Vagina (tissue), 2 donors: Measurements from ENCODE around the gene ATP5PD. TPM values are rescaled to one million over a fixed set of nuclear protein-coding genes. Genes with fewer than 3 reads are reported as not detected.
"Not testable (repeated sequence)": the region's sequence is repeated elsewhere in the genome, so short reads cannot be mapped to it uniquely, and the experiment has no call there.

Experiments
- DNase-seq, 2 donors: peaks; one replicate each; pipeline ENCODE4 v3.0.0-alpha.2; 2017; ENCODE audit errors: extremely low spot score in 2 of 2
- H3K27ac ChIP-seq: fragments of 200-600 bp; sonication (generic); one replicate; pipeline ENCODE4 v1.5.1; 2019
- H3K27me3 ChIP-seq: fragments of 200-600 bp; sonication (generic); one replicate; pipeline ENCODE4 v1.5.1; 2019
- H3K36me3 ChIP-seq, 2 donors: fragments of 200-600 bp; sonication (generic); one replicate each; pipeline ENCODE4 v1.5.1; 2017 to 2019
- H3K4me1 ChIP-seq: fragments of 200-600 bp; sonication (generic); one replicate; pipeline ENCODE4 v1.5.1; 2019
- H3K4me3 ChIP-seq, 2 donors: fragments of 200-600 bp; sonication (generic); 1 replicate in 1 of 2; 2 replicates in 1 of 2; pipeline ENCODE4 v1.5.1; 2016 to 2019
- H3K9me3 ChIP-seq: fragments of 200-600 bp; sonication (generic); one replicate; pipeline ENCODE4 v1.5.1; 2019
- CTCF ChIP-seq, 3 experiments: fragments of 450-650 bp in 2 of 3; fragments of 200-600 bp in 1 of 3; sonication (generic) in 1 of 3; IDR thresholded peaks; one replicate each; pipeline ENCODE4 v1.5.1; 2017 to 2019; ENCODE audit warnings: antibody characterized with exemption in 3 of 3, mild to moderate bottlenecking in 2 of 3, moderate library complexity in 2 of 3
- POLR2A ChIP-seq, 2 donors: fragments of 450-650 bp; IDR thresholded peaks; one replicate each; pipeline ENCODE4 v1.6.1; 2017; ENCODE audit warnings: antibody characterized with exemption in 2 of 2, mild to moderate bottlenecking in 2 of 2, moderate library complexity in 2 of 2
- POLR2AphosphoS5 ChIP-seq, 2 donors: sonication (generic); formaldehyde crosslinking; IDR thresholded peaks; one replicate each; pipeline ENCODE4 v1.9.0; 2017; ENCODE audit warnings: antibody characterized with exemption in 2 of 2, mild to moderate bottlenecking in 2 of 2, low read depth in 1 of 2; ENCODE audit not compliant: insufficient read depth in 1 of 2
- intact Hi-C: fragments of 100-400 bp; cut with DNase I; formaldehyde crosslinking; loops from one replicate; pipeline ENCODE4 v1.15.1; 2023
- total RNA-seq: library from RNA; depleted of rRNA; stranded (reverse); fragments of >200 nt; gene quantifications from one replicate; pipeline ENCODE4 v1.2.3, GENCODE V29; 2016

The ATP5PD gene
- total RNA-seq, 1 donor from 2014 or later = 149 TPM

- no peaks in the 10 kb centered on the region for H3K9me3 ChIP-seq
- no peak for DNase-seq
Observed at GRCh38 chr17:75044716-75045115, 2.1 kb downstream of the ATP5PD start.

GRCh38 chr17:75043789-75044188 lies 3.0 kb downstream of the ATP5PD start:
- H3K4me3 ChIP-seq, intact Hi-C loops, H3K9me3 ChIP-seq, H3K27ac ChIP-seq, DNase-seq, H3K27me3 ChIP-seq: not testable (repeated sequence)
- H3K4me1 ChIP-seq = peaks cover 29% of the 10 kb centered on the region
- peaks cover 3 to 31% of the 10 kb centered on the region in 2 donors for H3K36me3 ChIP-seq

More at GRCh38 chr17:75044716-75045115, 2.1 kb downstream of the ATP5PD start:
- TF ChIP-seq POLR2AphosphoS5 (IDR thresholded peaks at IDR 0.05; ENCODE audit: insufficient read depth in 1 of 2, low read depth in 1 of 2) (no peak), POLR2A (IDR thresholded peaks at IDR 0.05) (no peak), CTCF (IDR thresholded peaks at IDR 0.05) (no peak)
- H3K27me3 ChIP-seq = no peaks in the 10 kb centered on the region
- peaks cover 3 to 22% of the 10 kb centered on the region in 2 donors for H3K36me3 ChIP-seq
- H3K4me1 ChIP-seq = peaks cover 36% of the 10 kb centered on the region
- H3K4me3 ChIP-seq = no peak overlapping the region
- H3K27ac ChIP-seq = no peak overlapping the region
- intact Hi-C loops = no loop called here

- no peaks in the 10 kb centered on the region for H3K9me3 ChIP-seq
- H3K4me3 ChIP-seq = no peak overlapping the region
- no peak for TF ChIP-seq POLR2A (IDR thresholded peaks at IDR 0.05)
- TF ChIP-seq POLR2AphosphoS5 (IDR thresholded peaks at IDR 0.05; ENCODE audit: insufficient read depth in 1 of 2, low read depth in 1 of 2) = no peak
- TF ChIP-seq CTCF (IDR thresholded peaks at IDR 0.05) = no peak
- H3K36me3 ChIP-seq = peaks cover 3 to 39% of the 10 kb centered on the region in 2 donors
- no peak overlapping the region for H3K27ac ChIP-seq
- DNase-seq = no peak
- H3K4me1 ChIP-seq = peaks cover 16% of the 10 kb centered on the region
- H3K27me3 ChIP-seq = no peaks in the 10 kb centered on the region
- intact Hi-C loops = no loop called here
Observed at GRCh38 chr17:75041656-75042280, 5.0 kb downstream of the ATP5PD start.

GRCh38 chr17:75039238-75039637 lies 7.5 kb downstream of the ATP5PD start:
- no peaks in the 10 kb centered on the region for H3K9me3 ChIP-seq
- no peak for DNase-seq
- H3K4me1 ChIP-seq = peaks cover 20% of the 10 kb centered on the region
- H3K27me3 ChIP-seq = no peaks in the 10 kb centered on the region
- no peak for TF ChIP-seq POLR2A (IDR thresholded peaks at IDR 0.05)
- no peak for TF ChIP-seq POLR2AphosphoS5 (IDR thresholded peaks at IDR 0.05; ENCODE audit: insufficient read depth in 1 of 2, low read depth in 1 of 2)
- no peak for TF ChIP-seq CTCF (IDR thresholded peaks at IDR 0.05)
- H3K4me3 ChIP-seq = no peak overlapping the region
- H3K36me3 ChIP-seq = peaks cover 3 to 39% of the 10 kb centered on the region in 2 donors
- intact Hi-C loops = loop anchor here (10.0 kb wide), 1 partner anchor 74 kb away; no protein-coding TSS in a partner anchor
- no peak overlapping the region for H3K27ac ChIP-seq

GRCh38 chr17:75036643-75037268 lies 10.0 kb downstream of the ATP5PD start:
- peaks cover 3 to 35% of the 10 kb centered on the region in 2 donors for H3K36me3 ChIP-seq
- TF ChIP-seq POLR2A (IDR thresholded peaks at IDR 0.05) (no peak), POLR2AphosphoS5 (IDR thresholded peaks at IDR 0.05; ENCODE audit: insufficient read depth in 1 of 2, low read depth in 1 of 2) (peak; percentile 30 to 68), CTCF (IDR thresholded peaks at IDR 0.05) (no peak)
- H3K4me3 ChIP-seq = no peak overlapping the region
- no peaks in the 10 kb centered on the region for H3K9me3 ChIP-seq
- H3K27ac ChIP-seq = peak overlapping the region; percentile 98
- no peaks in the 10 kb centered on the region for H3K27me3 ChIP-seq
- peaks cover 36% of the 10 kb centered on the region for H3K4me1 ChIP-seq
- DNase-seq = peak in 1 of 2 donors; percentile 91
- intact Hi-C loops = loop anchor here (10.0 kb wide), 1 partner anchor 72 kb away; no protein-coding TSS in a partner anchor
